ENCODE data around the gene AP5S1. TPM values are rescaled to one million over a fixed set of nuclear protein-coding genes. Genes with fewer than 3 reads are reported as not detected.

AP5S1 gene
- polyA plus RNA-seq, 1 of the 3 experiments (the other 2 are of a cell fraction) = 10.3 TPM

DNA sequence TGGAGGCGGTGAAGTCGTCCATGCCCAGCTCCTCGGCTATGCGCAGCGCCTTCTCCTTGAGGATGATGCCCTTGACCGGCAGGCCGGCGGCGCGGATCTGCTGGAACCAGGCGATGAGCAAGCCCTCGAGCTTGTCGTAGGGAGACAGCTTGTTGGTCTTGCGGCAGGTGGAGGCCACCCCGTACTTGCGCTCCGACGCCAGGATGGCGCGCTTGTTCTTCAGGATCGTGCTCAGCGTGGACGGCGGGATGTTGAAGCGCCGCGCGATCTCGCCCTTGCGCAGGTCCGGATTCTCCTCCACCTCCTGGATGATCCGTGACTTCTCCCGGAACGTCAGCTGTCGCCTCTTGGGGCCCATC, 34.2 kb upstream of the AP5S1 start:
- ChIA-PET POLR2A (interaction anchor here (1.0 to 2.8 kb wide), 5 partner anchors 18 to 82 kb away, joined by 3 to 20 read pairs (median 11); partner anchors contain the start of genes ADISSP and AP5S1), CTCF (interaction anchor here (0.6 to 6.4 kb wide), 23 partner anchors 8 to 1057 kb away, joined by 3 to 161 read pairs (median 5); partner anchors contain the start of genes ADISSP, AP5S1 and CDC25B)
- Histone ChIP-seq H3K79me2 (ENCODE audit: insufficient read depth) (peaks cover 40% of the 10 kb centered on the region), H4K20me1 (ENCODE audit: insufficient read depth) (peaks cover 45% of the 10 kb centered on the region), H2AFZ (ENCODE audit: low read depth) (no peak overlapping the region), H3K27ac (ENCODE audit: low read depth in 2 of 2, low read length in 1 of 2) (peak overlapping the region; percentile 41 to 82), H3K9me2 (no peaks in the 10 kb centered on the region), H3K36me3 (replicated peaks in 1 of 2; ENCODE audit: control insufficient read depth in 1 of 2, insufficient read depth in 2 of 2, low read length in 1 of 2) (peaks cover 7 to 9% of the 10 kb centered on the region in 2 experiments), H3K4me3 (ENCODE audit: low read depth in 2 of 2, low read length in 1 of 2) (peak overlapping the region; percentile 63 to 74), H3K4me1 (ENCODE audit: control insufficient read depth in 1 of 2, insufficient read depth in 2 of 2, low read depth in 1 of 2, low read length in 1 of 2) (peaks cover 27 to 29% of the 10 kb centered on the region in 2 experiments; a peak in 3 of 4 replicates), H3K9me3 (no peaks in the 10 kb centered on the region), H3K27me3 (ENCODE audit: insufficient read depth) (no peaks in the 10 kb centered on the region), H3K9ac (peak overlapping the region; percentile 71), H3K4me2 (peak overlapping the region; percentile 96), H3F3A (replicated peaks; ENCODE audit: insufficient read depth) (peaks cover 15% of the 10 kb centered on the region)
- peak; percentile 73 for DNase-seq
- peak; percentile 48; the same call in 1 of the 2 replicates for TF ChIP-seq NRF1 (IDR thresholded peaks at IDR 0.05; ENCODE audit: low read depth, low read length)
- no peak for TF ChIP-seq MEF2A (IDR thresholded peaks at IDR 0.05; ENCODE audit: borderline replicate concordance, low read depth)
- TF ChIP-seq MXI1 (IDR thresholded peaks at IDR 0.05; ENCODE audit: low read depth, low read length) = peak; percentile 50; the same call in 1 of the 2 replicates
- TF ChIP-seq, protein P1, sequence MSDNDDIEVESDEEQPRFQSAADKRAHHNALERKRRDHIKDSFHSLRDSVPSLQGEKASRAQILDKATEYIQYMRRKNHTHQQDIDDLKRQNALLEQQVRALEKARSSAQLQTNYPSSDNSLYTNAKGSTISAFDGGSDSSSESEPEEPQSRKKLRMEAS (IDR thresholded peaks at IDR 0.05; ENCODE audit: low read depth) = peak; percentile 86
- peak; percentile 57 for TF ChIP-seq CHD2 (IDR thresholded peaks at IDR 0.05; ENCODE audit: low read length, partially characterized antibody)
- TF ChIP-seq POLR2AphosphoS5 (IDR thresholded peaks at IDR 0.05; ENCODE audit: low read depth, low read length) = no peak
- no CpG with 5 or more reads among the region's 35 CpGs for WGBS (ENCODE audit: low lambda C conversion rate)

DNA sequence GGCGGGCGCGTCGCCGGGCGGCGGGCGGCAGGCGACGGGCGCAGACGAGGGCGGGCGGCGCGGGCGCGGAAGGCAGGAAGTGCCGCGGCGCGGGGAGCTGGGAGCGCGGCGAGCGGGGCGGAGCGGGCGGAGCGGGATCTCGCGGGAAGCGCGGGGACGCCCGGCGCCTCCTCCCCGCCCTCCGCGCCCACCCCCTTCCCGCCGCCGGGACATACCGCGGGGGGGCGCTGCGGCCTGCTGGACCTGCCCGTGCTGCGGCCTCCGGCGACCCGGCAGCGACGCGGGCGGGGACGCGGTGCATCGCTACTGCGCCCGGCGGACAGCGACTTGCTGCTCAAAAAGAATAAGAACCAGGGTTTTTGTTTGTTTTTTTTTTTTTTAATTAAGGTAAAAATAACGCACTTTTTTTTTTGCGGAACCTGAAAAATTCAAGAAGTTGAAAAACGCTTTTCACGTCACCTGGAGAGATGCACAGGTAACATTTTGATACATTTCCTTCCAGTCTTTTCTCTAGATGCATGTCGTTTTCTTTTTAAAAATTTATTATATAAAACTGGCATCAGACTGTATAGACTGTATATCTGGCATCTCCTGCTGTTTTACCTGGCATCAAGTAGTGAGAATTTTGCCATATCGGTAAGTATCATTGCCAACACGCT, 33.6 kb upstream of the AP5S1 start, which contains the start of gene CENPB:
Gene CENPB, minus strand, starts transcription at position 76 of the 659 bp plus-strand sequence. CDS start 257 bp downstream, outside the sequence.
- H3K27ac ChIP-seq (ENCODE audit: low read depth in 2 of 2, low read length in 1 of 2) = peak within 1 kb of the TSS; percentile 41 to 82
- H3K79me2 ChIP-seq (ENCODE audit: insufficient read depth) = peaks cover 40% of the 10 kb centered on the region
- H3K4me3 ChIP-seq (ENCODE audit: low read depth in 2 of 2, low read length in 1 of 2) = peak within 1 kb of the TSS; percentile 63 to 74
- peak within 1 kb of the TSS; percentile 96 for H3K4me2 ChIP-seq
- H3K36me3 ChIP-seq (replicated peaks in 1 of 2; ENCODE audit: control insufficient read depth in 1 of 2, insufficient read depth in 2 of 2, low read length in 1 of 2) = peaks cover 7 to 9% of the 10 kb centered on the region in 2 experiments
- 7% methylated on average over 36 of the region's 70 CpGs for WGBS (ENCODE audit: low lambda C conversion rate)
- peak; percentile 98 for DNase-seq
- H4K20me1 ChIP-seq (ENCODE audit: insufficient read depth) = peaks cover 42% of the 10 kb centered on the region
- H3K9ac ChIP-seq = peak within 1 kb of the TSS; percentile 71
- H3F3A ChIP-seq (replicated peaks; ENCODE audit: insufficient read depth) = peaks cover 11% of the 10 kb centered on the region
- H2AFZ ChIP-seq (ENCODE audit: low read depth) = peak within 1 kb of the TSS; percentile 92
- ChIA-PET CTCF (interaction anchor here (0.6 to 6.4 kb wide), 29 partner anchors 9 to 583 kb away, joined by 3 to 161 read pairs (median 4); partner anchors contain the start of genes ADISSP, AP5S1 and CDC25B), POLR2A (interaction anchor here (0.6 to 2.8 kb wide), 7 partner anchors 9 to 49 kb away, joined by 3 to 20 read pairs (median 4); partner anchors contain the start of genes ADISSP, AP5S1 and CDC25B)
- H3K4me1 ChIP-seq (ENCODE audit: control insufficient read depth in 1 of 2, insufficient read depth in 2 of 2, low read depth in 1 of 2, low read length in 1 of 2) = peaks cover 26 to 27% of the 10 kb centered on the region in 2 experiments; a peak in 3 of 4 replicates
- no peaks in the 10 kb centered on the region for H3K9me2 ChIP-seq
- no peaks in the 10 kb centered on the region for H3K9me3 ChIP-seq
- H3K27me3 ChIP-seq (ENCODE audit: insufficient read depth) = no peaks in the 10 kb centered on the region
- TF ChIP-seq, protein P2, sequence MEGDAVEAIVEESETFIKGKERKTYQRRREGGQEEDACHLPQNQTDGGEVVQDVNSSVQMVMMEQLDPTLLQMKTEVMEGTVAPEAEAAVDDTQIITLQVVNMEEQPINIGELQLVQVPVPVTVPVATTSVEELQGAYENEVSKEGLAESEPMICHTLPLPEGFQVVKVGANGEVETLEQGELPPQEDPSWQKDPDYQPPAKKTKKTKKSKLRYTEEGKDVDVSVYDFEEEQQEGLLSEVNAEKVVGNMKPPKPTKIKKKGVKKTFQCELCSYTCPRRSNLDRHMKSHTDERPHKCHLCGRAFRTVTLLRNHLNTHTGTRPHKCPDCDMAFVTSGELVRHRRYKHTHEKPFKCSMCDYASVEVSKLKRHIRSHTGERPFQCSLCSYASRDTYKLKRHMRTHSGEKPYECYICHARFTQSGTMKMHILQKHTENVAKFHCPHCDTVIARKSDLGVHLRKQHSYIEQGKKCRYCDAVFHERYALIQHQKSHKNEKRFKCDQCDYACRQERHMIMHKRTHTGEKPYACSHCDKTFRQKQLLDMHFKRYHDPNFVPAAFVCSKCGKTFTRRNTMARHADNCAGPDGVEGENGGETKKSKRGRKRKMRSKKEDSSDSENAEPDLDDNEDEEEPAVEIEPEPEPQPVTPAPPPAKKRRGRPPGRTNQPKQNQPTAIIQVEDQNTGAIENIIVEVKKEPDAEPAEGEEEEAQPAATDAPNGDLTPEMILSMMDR (IDR thresholded peaks at IDR 0.05) = peak; percentile 70
- no peak for TF ChIP-seq JUND (IDR thresholded peaks at IDR 0.05)
- TF ChIP-seq, protein P1 (IDR thresholded peaks at IDR 0.05; ENCODE audit: low read depth) = no peak
- TF ChIP-seq TAF1 (IDR thresholded peaks at IDR 0.05; ENCODE audit: borderline replicate concordance, low read depth, low read length) = 0 out of 2 replicates have a peak, but pooled peaks have one; percentile 23
- peak; percentile 77 for TF ChIP-seq RAD21 (IDR thresholded peaks at IDR 0.05; ENCODE audit: low read length)
- peak; percentile 68 for TF ChIP-seq SMC3 (IDR thresholded peaks at IDR 0.05; ENCODE audit: low read depth, low read length)
- TF ChIP-seq, protein P3, sequence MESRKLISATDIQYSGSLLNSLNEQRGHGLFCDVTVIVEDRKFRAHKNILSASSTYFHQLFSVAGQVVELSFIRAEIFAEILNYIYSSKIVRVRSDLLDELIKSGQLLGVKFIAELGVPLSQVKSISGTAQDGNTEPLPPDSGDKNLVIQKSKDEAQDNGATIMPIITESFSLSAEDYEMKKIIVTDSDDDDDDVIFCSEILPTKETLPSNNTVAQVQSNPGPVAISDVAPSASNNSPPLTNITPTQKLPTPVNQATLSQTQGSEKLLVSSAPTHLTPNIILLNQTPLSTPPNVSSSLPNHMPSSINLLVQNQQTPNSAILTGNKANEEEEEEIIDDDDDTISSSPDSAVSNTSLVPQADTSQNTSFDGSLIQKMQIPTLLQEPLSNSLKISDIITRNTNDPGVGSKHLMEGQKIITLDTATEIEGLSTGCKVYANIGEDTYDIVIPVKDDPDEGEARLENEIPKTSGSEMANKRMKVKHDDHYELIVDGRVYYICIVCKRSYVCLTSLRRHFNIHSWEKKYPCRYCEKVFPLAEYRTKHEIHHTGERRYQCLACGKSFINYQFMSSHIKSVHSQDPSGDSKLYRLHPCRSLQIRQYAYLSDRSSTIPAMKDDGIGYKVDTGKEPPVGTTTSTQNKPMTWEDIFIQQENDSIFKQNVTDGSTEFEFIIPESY (IDR thresholded peaks at IDR 0.05; ENCODE audit: borderline replicate concordance, low read depth) = peak; percentile 94
- TF ChIP-seq, protein P4, sequence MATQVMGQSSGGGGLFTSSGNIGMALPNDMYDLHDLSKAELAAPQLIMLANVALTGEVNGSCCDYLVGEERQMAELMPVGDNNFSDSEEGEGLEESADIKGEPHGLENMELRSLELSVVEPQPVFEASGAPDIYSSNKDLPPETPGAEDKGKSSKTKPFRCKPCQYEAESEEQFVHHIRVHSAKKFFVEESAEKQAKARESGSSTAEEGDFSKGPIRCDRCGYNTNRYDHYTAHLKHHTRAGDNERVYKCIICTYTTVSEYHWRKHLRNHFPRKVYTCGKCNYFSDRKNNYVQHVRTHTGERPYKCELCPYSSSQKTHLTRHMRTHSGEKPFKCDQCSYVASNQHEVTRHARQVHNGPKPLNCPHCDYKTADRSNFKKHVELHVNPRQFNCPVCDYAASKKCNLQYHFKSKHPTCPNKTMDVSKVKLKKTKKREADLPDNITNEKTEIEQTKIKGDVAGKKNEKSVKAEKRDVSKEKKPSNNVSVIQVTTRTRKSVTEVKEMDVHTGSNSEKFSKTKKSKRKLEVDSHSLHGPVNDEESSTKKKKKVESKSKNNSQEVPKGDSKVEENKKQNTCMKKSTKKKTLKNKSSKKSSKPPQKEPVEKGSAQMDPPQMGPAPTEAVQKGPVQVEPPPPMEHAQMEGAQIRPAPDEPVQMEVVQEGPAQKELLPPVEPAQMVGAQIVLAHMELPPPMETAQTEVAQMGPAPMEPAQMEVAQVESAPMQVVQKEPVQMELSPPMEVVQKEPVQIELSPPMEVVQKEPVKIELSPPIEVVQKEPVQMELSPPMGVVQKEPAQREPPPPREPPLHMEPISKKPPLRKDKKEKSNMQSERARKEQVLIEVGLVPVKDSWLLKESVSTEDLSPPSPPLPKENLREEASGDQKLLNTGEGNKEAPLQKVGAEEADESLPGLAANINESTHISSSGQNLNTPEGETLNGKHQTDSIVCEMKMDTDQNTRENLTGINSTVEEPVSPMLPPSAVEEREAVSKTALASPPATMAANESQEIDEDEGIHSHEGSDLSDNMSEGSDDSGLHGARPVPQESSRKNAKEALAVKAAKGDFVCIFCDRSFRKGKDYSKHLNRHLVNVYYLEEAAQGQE (IDR thresholded peaks at IDR 0.05; ENCODE audit: low read depth, low read length) = peak; percentile 90
- peak; percentile 67; the same call in 1 of the 2 replicates for TF ChIP-seq SIN3A (IDR thresholded peaks at IDR 0.05; ENCODE audit: borderline replicate concordance, low read depth, low read length)
- TF ChIP-seq FOXM1 (IDR thresholded peaks at IDR 0.05; ENCODE audit: low read depth) = no peak
- peak; percentile 53; the same call in 1 of the 2 replicates for TF ChIP-seq ELF1 (IDR thresholded peaks at IDR 0.05)

Measured in SK-N-SH (cell line).